GM12878 (cell line): ENCODE results near the gene IQGAP2. TPM values are rescaled to one million over a fixed set of nuclear protein-coding genes. Genes with fewer than 3 reads are reported as not detected.

Experiments
- ATAC-seq: fragments of 200-7000 bp; cut with Tn5 transposase; 3 replicates; pipeline ENCODE4 v1.9.1; 2020; ENCODE audit warnings: mild to moderate bottlenecking, moderate library complexity
- BruUV-seq: library from RNA; stranded (reverse); fragments of 400-500 nt; replicated peaks from 2 replicates; lab custom pipeline; 2021; lab: Mats Ljungman, UMichigan
- CTCF ChIA-PET: fragments of 300-600 bp; sonication (Branson Sonifier 250); formaldehyde crosslinking; extraction: SDS; loops from one replicate; lab custom pipeline; 2021; ENCODE audit warnings: inconsistent platforms; lab: Yijun Ruan, JAX
- POLR2A ChIA-PET: fragments of 350-600 bp; formaldehyde crosslinking; extraction: SDS; loops from one replicate; lab custom pipeline; 2021; ENCODE audit warnings: inconsistent platforms; lab: Charles Lee
- RAD21 ChIA-PET: fragments of 300-600 bp; sonication (Branson Sonifier 250); formaldehyde crosslinking; loops from one replicate; lab custom pipeline; 2023; ENCODE audit warnings: antibody characterized with exemption; ENCODE audit not compliant: unreplicated experiment; lab: Charles Lee
- SMC1A ChIA-PET: fragments of 300-600 bp; sonication (Branson Sonifier 250); formaldehyde crosslinking; loops from one replicate; lab custom pipeline; 2023; ENCODE audit not compliant: unreplicated experiment, uncharacterized antibody; lab: Charles Lee
- DNase-seq: peaks from one replicate; pipeline ENCODE4 v3.0.0-alpha.2; 2011; ENCODE audit warnings: low read depth, low spot score
- FAIRE-seq: peaks from 3 replicates; lab custom pipeline; 2011; peaks lifted over from hg19 to GRCh38; lab: Jason Lieb, UNC
- H2AFZ ChIP-seq: 2 replicates; pipeline ENCODE4 v1.6.0; 2011; ENCODE audit warnings: low read depth, low read length, control low read depth; ENCODE audit not compliant: control insufficient read depth
- H3K27ac ChIP-seq: 2 replicates; pipeline ENCODE4 v1.5.1; 2011; ENCODE audit warnings: control low read depth; ENCODE audit not compliant: control insufficient read depth, insufficient read depth
- H3K27me3 ChIP-seq, 2 experiments: replicated peaks in 1 of 2; 2 replicates each; pipeline versions ENCODE4 v1.6.0 to v1.6.1; 2011; ENCODE audit warnings: low read length in 1 of 2; ENCODE audit not compliant: control insufficient read depth in 2 of 2, insufficient read depth in 2 of 2
- H3K36me3 ChIP-seq, 2 experiments: 2 replicates each; pipeline ENCODE4 v1.5.1; 2011; ENCODE audit warnings: low read length in 1 of 2; ENCODE audit not compliant: control insufficient read depth in 2 of 2, insufficient read depth in 2 of 2
- H3K4me1 ChIP-seq: 2 replicates; pipeline ENCODE4 v1.6.1; 2011; ENCODE audit warnings: mild to moderate bottlenecking, low read length, moderate library complexity, mixed read lengths; ENCODE audit not compliant: control insufficient read depth, insufficient read depth
- H3K4me2 ChIP-seq: 2 replicates; pipeline ENCODE4 v1.6.0; 2011; ENCODE audit warnings: control low read depth; ENCODE audit not compliant: control insufficient read depth, insufficient read depth
- H3K4me3 ChIP-seq: fragments of 200-600 bp; sonication (generic); 2 replicates; pipeline ENCODE4 v1.5.1; 2016
- H3K79me2 ChIP-seq: 2 replicates; pipeline ENCODE4 v1.6.0; 2011; ENCODE audit warnings: low read length; ENCODE audit not compliant: control insufficient read depth, insufficient read depth
- H3K9ac ChIP-seq: 2 replicates; pipeline ENCODE4 v1.8.0; 2011; ENCODE audit warnings: low read length, control low read depth, mixed read lengths; ENCODE audit not compliant: control insufficient read depth, insufficient read depth
- H3K9me3 ChIP-seq: replicated peaks from 3 replicates; pipeline ENCODE4 v1.5.1; 2011; ENCODE audit warnings: mild to moderate bottlenecking, low read length; ENCODE audit not compliant: control insufficient read depth, insufficient read depth
- H4K20me1 ChIP-seq: 2 replicates; pipeline ENCODE4 v1.6.0; 2011; ENCODE audit not compliant: control insufficient read depth, insufficient read depth
- BRCA1 ChIP-seq: IDR thresholded peaks from 2 replicates; pipeline ENCODE4 v1.6.1; 2011; ENCODE audit warnings: low read depth, low read length, improper control_type of control experiment
- CHD4 ChIP-seq: fragments of 200-600 bp; sonication (generic); IDR thresholded peaks from 2 replicates; pipeline ENCODE4 v1.6.1; 2016; ENCODE audit warnings: mild to moderate bottlenecking
- MXI1 ChIP-seq: fragments of 150-350 bp; IDR thresholded peaks from 2 replicates; pipeline ENCODE4 v1.6.1; 2011; ENCODE audit warnings: low read depth, mild to moderate bottlenecking, inconsistent platforms, low read length, improper control_type of control experiment
- NFYB ChIP-seq: IDR thresholded peaks from 2 replicates; pipeline ENCODE4 v1.6.1; 2011; ENCODE audit warnings: low read depth, mild to moderate bottlenecking, low read length, improper control_type of control experiment, moderate library complexity; ENCODE audit not compliant: insufficient read depth
- RAD21 ChIP-seq: IDR thresholded peaks from 2 replicates; pipeline ENCODE4 v1.6.1; 2011; ENCODE audit warnings: mild to moderate bottlenecking, low read depth, low read length, moderate library complexity; ENCODE audit not compliant: insufficient read depth
- RFX5 ChIP-seq: IDR thresholded peaks from 2 replicates; pipeline ENCODE4 v1.6.1; 2011; ENCODE audit warnings: low read depth, low read length, improper control_type of control experiment
- SIX5 ChIP-seq: IDR thresholded peaks from 2 replicates; pipeline ENCODE4 v1.6.1; 2011; ENCODE audit warnings: mild to moderate bottlenecking, low read depth, low read length, moderate library complexity; ENCODE audit not compliant: severe bottlenecking
- SPI1 ChIP-seq: IDR thresholded peaks from 2 replicates; pipeline ENCODE4 v1.6.1; 2011; ENCODE audit warnings: low read depth, mild to moderate bottlenecking, low read length, moderate library complexity, borderline replicate concordance; ENCODE audit not compliant: insufficient read depth
- YBX1 ChIP-seq: fragments of 450-650 bp; IDR thresholded peaks from 2 replicates; pipeline ENCODE4 v1.6.1; 2016; ENCODE audit warnings: antibody characterized with exemption
- ZBED1 ChIP-seq: IDR thresholded peaks from 2 replicates; pipeline ENCODE4 v1.6.1; 2016; ENCODE audit warnings: borderline replicate concordance
- ZSCAN29 ChIP-seq: fragments of 450-650 bp; IDR thresholded peaks from 2 replicates; pipeline ENCODE4 v1.6.1; 2017; ENCODE audit warnings: mild to moderate bottlenecking, moderate library complexity
- WGBS: methylation state at CpG from one replicate; pipeline ENCODE4 v1.1.6; 2016; ENCODE audit warnings: low lambda C conversion rate; ENCODE audit not compliant: insufficient replicate concordance, insufficient coverage; ENCODE audit errors: missing lambda C conversion rate; 5-methylcytosine and 5-hydroxymethylcytosine counted together
- in situ Hi-C: fragments of 300-500 bp; cut with MboI; formaldehyde crosslinking; loops from 9 replicates; pipeline ENCODE4 v1.14.3; 2018; ENCODE audit warnings: mixed read lengths
- intact Hi-C: fragments of 100-400 bp; cut with micrococcal nuclease; formaldehyde crosslinking; loops from one replicate; pipeline ENCODE4 v1.14.2; 2022; ENCODE audit not compliant: unreplicated experiment
- polyA plus RNA-seq, 11 experiments: library from polyadenylated mRNA; depleted of rRNA in 4 of 11; unstranded in 6 of 11; stranded (reverse) in 5 of 11; fragments of >200 nt; fragmentation: Nextera tagmentation in 4 of 11; fragmentation: Illumina TruSeq in 1 of 11; extraction: Ambion mirVana in 4 of 11; extraction: Trizol in 1 of 11; gene quantifications; 1 replicate in 1 of 11; 2 replicates in 10 of 11; pipeline versions ENCODE4 v1.2.1 to v1.2.3, GENCODE V29; 2011 to 2016; ENCODE audit warnings: inconsistent platforms in 2 of 11, missing spikeins in 2 of 11, low read depth in 1 of 11
- total RNA-seq, 4 experiments: library from RNA; depleted of rRNA in 3 of 4; stranded (reverse); fragments of >200 nt in 3 of 4; fragmentation: Illumina TruSeq in 1 of 4; extraction: Trizol in 1 of 4; gene quantifications; 2 replicates each; pipeline versions ENCODE4 v1.2.1 to v1.2.3, GENCODE V29; 2013 to 2021
- TF ChIP-seq, protein P1 (sequence below): fragments of 450-650 bp; IDR thresholded peaks from 2 replicates; pipeline ENCODE4 v1.6.1; 2017; ENCODE audit warnings: mild to moderate bottlenecking, low read depth, inconsistent platforms; ENCODE audit not compliant: poor library complexity, severe bottlenecking
- TF ChIP-seq, protein P2 (sequence below): fragments of 450-650 bp; IDR thresholded peaks from 2 replicates; pipeline ENCODE4 v1.6.1; 2017; ENCODE audit warnings: mild to moderate bottlenecking, moderate library complexity

The IQGAP2 gene
- total and polyA plus RNA-seq, 10 of the 15 experiments (the other 5 are each of a cell fraction or from before 2014, with no cell fraction given), result 14.5 to 41.4 (median 21.8) TPM

DNA sequence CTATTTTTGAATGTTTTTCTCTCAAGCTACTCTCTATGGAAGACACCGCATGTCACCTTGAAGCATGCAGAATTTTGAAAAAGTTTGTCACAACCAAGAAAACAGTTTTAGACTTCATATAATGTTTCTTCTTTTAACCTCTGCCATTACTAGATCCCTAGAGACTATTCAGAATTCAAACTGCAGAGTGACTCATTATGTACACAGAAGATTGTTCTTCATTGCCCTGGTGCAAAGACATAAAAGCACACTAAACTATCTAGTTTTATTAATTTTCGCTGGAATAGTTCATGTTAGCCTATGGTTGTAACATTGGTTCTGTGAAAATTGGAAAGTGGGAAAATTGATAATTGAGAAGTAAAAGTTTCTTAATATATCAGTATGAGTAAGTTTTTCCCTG is 201.8 kb downstream of the IQGAP2 start (continued):
- TF ChIP-seq MXI1, result no peak
- TF ChIP-seq ZBED1, result no peak
- TF ChIP-seq, protein P1, sequence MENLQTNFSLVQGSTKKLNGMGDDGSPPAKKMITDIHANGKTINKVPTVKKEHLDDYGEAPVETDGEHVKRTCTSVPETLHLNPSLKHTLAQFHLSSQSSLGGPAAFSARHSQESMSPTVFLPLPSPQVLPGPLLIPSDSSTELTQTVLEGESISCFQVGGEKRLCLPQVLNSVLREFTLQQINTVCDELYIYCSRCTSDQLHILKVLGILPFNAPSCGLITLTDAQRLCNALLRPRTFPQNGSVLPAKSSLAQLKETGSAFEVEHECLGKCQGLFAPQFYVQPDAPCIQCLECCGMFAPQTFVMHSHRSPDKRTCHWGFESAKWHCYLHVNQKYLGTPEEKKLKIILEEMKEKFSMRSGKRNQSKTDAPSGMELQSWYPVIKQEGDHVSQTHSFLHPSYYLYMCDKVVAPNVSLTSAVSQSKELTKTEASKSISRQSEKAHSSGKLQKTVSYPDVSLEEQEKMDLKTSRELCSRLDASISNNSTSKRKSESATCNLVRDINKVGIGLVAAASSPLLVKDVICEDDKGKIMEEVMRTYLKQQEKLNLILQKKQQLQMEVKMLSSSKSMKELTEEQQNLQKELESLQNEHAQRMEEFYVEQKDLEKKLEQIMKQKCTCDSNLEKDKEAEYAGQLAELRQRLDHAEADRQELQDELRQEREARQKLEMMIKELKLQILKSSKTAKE, result no peak
- TF ChIP-seq RFX5, result no peak
- TF ChIP-seq SPI1, result no peak
- TF ChIP-seq ZSCAN29, result no peak
- TF ChIP-seq CHD4, result no peak
- TF ChIP-seq BRCA1, result no peak

DNA sequence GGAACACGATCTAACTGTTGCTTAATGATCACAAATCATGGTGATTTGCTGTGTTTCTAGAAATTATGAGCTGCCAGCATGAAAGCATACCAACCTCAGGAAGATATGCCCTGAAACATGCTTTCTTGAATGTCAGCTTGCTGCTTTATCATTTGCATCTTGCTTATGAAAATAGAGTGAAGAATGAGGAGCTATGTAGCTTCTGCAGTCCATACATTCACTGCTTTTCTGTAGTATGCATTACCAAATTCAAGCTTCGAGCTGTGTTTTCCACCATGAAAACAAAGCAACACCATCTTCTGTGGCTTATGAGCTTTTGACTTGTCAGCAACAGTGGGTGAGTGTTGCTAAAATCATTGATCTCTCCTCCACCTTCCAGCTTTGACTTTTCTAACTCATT is 203.6 kb downstream of the IQGAP2 start:
- in situ Hi-C loops (no loop called here), intact Hi-C loops (no loop called here)
- WGBS, result 47% methylated on average over 2 of the region's 2 CpGs
- no peak overlapping the region for H3K4me2 ChIP-seq
- H3K36me3 ChIP-seq, result peaks cover 0 to 3% of the 10 kb centered on the region in 2 experiments; a peak in 1 of 4 replicates
- H3K27me3 ChIP-seq, result no peaks in the 10 kb centered on the region
- no peak overlapping the region for H3K27ac ChIP-seq
- no peak overlapping the region for H2AFZ ChIP-seq
- SMC1A ChIA-PET, result interaction anchor here (0.5 to 4.7 kb wide), 11 partner anchors 11 to 205 kb away, joined by 3 to 44 read pairs (median 3); no protein-coding TSS in a partner anchor
- no peaks in the 10 kb centered on the region for H3K79me2 ChIP-seq
- ATAC-seq (no peak), FAIRE-seq (no peak), DNase-seq (no peak)
- no peaks in the 10 kb centered on the region for H3K9me3 ChIP-seq
- no TSS peak for BruUV-seq
- CTCF ChIA-PET, result interaction anchor here (0.8 to 2.6 kb wide), 9 partner anchors 23 to 210 kb away, joined by 3 to 17 read pairs (median 3); no protein-coding TSS in a partner anchor
- POLR2A ChIA-PET, result interaction anchor here (0.7 to 1.1 kb wide), 2 partner anchors 137 to 168 kb away, joined by 3 read pairs; no protein-coding TSS in a partner anchor
- RAD21 ChIA-PET, result interaction anchor here (0.7 to 12.9 kb wide), 6 partner anchors 9 to 261 kb away, joined by 3 to 166 read pairs (median 3); no protein-coding TSS in a partner anchor
- H3K4me3 ChIP-seq, result no peak overlapping the region
- H4K20me1 ChIP-seq, result no peaks in the 10 kb centered on the region
- no peak overlapping the region for H3K9ac ChIP-seq
- H3K4me1 ChIP-seq, result no peaks in the 10 kb centered on the region
- TF ChIP-seq, protein P2, sequence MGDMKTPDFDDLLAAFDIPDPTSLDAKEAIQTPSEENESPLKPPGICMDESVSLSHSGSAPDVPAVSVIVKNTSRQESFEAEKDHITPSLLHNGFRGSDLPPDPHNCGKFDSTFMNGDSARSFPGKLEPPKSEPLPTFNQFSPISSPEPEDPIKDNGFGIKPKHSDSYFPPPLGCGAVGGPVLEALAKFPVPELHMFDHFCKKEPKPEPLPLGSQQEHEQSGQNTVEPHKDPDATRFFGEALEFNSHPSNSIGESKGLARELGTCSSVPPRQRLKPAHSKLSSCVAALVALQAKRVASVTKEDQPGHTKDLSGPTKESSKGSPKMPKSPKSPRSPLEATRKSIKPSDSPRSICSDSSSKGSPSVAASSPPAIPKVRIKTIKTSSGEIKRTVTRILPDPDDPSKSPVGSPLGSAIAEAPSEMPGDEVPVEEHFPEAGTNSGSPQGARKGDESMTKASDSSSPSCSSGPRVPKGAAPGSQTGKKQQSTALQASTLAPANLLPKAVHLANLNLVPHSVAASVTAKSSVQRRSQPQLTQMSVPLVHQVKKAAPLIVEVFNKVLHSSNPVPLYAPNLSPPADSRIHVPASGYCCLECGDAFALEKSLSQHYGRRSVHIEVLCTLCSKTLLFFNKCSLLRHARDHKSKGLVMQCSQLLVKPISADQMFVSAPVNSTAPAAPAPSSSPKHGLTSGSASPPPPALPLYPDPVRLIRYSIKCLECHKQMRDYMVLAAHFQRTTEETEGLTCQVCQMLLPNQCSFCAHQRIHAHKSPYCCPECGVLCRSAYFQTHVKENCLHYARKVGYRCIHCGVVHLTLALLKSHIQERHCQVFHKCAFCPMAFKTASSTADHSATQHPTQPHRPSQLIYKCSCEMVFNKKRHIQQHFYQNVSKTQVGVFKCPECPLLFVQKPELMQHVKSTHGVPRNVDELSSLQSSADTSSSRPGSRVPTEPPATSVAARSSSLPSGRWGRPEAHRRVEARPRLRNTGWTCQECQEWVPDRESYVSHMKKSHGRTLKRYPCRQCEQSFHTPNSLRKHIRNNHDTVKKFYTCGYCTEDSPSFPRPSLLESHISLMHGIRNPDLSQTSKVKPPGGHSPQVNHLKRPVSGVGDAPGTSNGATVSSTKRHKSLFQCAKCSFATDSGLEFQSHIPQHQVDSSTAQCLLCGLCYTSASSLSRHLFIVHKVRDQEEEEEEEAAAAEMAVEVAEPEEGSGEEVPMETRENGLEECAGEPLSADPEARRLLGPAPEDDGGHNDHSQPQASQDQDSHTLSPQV, result no peak
- no peak for TF ChIP-seq RAD21
- no peak for TF ChIP-seq YBX1
- no peak for TF ChIP-seq SIX5
- TF ChIP-seq NFYB, result no peak
